Activated CD4-positive, CD25-positive, alpha-beta regulatory T cell treated with anti-CD3 and anti-CD28 coated beads, Interleukin-2, amount 50 U/mL, for 72 hours (primary cell): ENCODE results near the gene TNFRSF14.
A peak's percentile ranks its signal among the peaks of the same experiment; 100 is the strongest.

ENCODE experiments used
- DNase-seq: peaks from one replicate; pipeline ENCODE4 v3.0.0; 2021

The TNFRSF14 gene

GRCh38 chr1:2556277-2556677 lies at the start of gene TNFRSF14:
TSS of gene TNFRSF14 (plus strand) at chr1:2556371. CDS start at chr1:2556665, 294 bp downstream.
- peak; percentile 67 for DNase-seq

DNA sequence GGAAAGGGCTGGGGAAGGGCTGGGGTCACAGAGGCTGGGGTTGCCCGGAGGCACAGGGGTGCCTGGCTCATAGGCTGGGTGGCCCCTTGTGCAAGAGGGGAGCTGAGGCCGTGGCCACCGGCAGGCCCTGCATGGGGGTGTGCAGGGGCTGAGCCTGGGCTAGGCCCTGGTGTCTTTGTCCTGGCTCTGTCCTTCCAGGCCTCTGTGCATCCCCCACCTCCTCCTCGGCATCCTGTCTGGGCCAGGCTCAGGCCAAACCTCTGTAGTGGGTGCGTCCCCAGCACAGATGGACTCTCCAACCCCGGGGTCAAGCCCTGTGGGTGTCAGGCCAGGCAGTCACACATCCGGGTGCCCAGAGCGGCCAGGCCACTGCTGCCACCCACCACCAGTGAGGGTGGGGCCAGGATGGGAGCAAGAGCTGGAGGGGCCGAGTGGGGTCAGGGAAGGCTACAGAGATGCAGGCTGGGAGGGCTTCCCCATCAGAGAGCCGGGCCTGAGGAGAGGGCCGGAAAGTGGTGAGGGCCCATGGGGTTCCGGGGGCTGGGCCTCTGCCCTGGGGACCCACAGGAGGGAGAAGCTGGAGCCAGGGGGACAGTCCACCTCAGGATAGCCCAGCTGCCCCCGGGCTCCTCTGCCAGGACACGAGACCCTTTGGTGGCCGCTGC lies 49.1 kb upstream of the TNFRSF14 start:
- DNase-seq: no peak

- DNase-seq: no peak
Measured at GRCh38 chr1:2507744-2508155, 48.4 kb upstream of the TNFRSF14 start.

DNA sequence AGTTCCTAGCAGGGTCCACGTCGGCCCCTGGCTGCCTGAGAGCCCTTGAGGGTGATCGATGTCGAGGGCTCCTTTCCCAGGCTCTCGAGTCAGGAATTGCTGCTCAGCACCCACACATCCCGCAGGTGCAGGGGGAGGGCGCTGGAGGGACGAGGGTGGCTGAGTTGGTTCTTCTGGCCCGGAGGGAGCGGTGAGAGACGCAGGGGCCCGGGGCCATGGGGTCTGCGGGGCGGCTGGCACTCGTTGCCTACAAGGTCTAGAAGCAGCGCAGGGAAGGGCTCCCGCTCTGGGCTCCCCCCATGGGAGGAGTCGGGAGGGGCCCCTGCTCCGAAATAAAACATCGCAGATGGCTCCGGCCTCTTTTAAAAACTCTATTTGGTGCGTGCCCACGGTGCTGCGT lies 48.0 kb upstream of the TNFRSF14 start:
- no peak for DNase-seq

DNA sequence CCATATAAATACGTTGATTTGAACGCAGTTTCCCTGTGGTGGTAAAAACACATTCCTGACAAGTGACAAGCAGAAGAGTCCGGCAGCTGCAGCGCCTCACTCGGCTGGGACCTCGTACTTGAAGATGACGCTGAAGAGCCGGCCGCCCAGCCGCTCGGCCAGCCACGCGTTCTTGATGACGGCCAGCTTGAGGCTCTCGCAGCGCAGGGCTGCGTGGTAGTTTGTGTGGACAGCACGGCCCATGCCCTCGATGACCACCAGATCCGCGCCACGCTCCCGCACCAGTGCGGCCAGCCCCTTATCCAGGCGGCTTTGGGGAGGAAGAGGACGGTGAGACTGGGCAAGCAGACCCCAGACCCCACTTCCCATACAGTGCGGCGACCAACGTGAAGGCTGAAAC lies 47.4 kb upstream of the TNFRSF14 start:
- DNase-seq: no peak

GRCh38 chr1:2509589-2509988 lies 46.6 kb upstream of the TNFRSF14 start:
- no peak for DNase-seq

DNA sequence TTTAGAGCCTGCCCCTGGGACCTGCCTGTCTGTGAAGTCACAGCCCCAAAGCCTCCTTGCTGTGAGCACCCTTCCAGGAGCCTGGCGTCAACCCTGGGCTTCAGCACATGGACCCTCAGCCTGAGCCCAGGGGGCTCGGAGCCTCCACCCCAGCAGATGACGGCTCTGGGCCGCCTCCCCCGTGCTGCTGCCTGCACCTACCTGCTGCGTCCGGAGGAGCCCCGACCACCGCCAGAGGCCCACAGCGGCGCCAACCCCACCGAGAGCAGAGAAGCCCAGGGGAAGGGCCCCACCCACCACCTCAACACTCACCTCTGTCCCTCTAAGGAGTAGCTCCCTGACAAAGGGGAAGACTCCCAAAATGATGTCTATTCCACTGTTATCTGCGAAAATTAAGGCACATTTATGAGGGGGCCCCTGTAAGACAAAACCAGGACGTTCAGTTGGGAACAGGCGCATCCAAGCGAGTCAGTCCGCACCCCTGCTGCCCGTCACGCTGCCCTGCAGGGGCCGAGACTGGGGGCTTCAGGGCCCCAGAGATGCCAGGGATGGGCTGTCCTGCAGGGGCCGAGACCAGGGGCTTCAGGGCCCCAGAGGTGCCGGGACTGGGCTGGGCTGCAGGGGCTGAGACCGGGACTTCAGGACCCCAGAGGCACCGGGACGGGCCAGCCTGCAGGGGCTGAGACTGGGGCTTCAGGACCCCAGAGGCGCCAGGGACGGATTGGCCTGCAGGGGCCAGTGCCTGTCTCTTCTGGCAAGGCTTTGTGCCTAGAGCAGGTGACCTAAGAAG lies 45.6 kb upstream of the TNFRSF14 start:
- DNase-seq: no peak

DNA sequence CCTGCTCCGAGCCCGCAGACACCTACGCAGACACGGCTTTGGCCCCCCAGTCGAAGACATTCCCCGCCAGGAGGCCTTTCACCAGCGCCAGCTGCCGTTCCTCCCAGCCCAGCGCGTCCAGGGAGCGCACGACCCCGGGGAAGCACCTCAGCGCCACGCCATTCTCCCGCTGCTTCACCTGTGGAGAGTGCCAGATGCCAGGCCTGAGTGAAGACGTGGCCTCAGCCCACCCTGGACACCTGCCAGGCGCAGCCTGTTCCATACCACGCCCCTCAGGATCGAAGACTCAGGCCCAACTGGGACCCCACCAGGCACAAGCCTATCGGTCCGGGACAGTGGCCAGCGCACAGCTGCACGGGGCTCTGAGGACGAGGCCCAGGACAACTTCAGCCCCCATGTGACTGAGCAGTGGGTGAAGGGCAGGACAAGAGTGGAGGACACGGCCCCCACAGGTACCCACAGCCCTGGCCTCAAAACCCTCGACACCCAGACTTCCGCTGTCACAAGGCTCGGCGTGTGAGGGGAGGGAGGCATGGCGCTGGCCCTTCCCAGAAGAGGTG lies 43.2 kb upstream of the TNFRSF14 start:
- DNase-seq: no peak

GRCh38 chr1:2513939-2514652 lies 42.1 kb upstream of the TNFRSF14 start:
- no peak for DNase-seq

DNA sequence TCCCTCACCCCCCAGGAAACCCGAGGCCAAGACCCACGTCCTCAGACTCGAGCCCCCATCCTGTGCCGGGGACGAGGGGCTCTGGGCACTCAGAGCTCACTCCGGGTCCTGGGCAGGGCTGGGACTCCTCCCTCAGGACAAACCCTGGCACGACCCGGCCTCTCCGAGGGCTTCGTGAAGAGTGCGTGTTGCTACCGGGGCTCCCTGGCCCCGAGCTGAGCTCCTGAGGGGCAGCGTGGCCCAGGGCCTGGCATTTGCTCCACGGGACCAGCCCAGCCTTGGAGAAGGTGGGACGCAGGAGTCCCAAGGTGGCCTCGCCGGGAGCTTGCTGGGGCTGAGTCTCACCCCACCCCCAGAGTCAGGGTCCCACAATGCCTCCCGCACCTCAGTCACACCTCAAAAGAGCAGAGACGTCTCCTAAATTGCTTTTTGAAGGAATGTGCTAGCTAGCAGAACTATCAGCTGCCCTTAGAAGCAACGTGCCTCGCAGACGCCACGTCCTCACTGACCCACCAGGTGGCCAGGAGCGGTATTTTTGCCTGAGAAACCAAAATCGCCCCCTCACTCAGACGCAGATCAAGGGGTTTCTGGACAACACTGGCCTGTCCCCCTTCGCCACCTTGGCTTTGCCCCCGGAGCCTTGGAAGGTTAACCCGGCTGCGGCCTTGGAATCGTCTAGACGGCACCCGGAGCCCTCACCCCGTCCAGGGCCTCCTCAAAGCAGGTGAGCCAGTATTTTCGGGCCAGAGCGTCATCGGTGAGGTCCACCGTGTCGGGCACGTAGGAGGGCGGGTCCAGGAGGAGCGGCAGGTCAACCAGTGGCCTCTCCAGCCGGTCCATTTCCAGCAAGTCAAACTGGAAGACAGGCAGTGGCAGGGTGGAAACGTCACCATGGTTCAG lies 41.1 kb upstream of the TNFRSF14 start:
- DNase-seq: no peak

DNA sequence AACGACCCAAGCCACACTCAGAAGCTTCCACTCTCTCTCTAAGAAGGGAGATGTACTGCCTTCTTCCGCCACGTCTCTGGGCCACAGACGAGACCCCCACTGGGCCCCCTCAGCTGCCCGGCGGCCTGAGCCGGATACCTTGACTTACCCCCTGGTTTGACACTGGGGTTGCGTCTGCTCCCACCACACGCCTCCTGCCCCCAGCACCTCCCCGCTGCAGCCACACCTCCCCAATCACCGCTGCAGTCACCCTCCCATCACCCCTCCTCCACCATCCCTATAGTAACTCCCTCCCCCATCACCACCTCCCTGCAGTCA lies 40.4 kb upstream of the TNFRSF14 start:
- DNase-seq: no peak

GRCh38 chr1:2516124-2516523 lies 40.0 kb upstream of the TNFRSF14 start:
- DNase-seq: no peak

- no peak for DNase-seq
Measured at GRCh38 chr1:2516946-2517345, 39.2 kb upstream of the TNFRSF14 start.

GRCh38 chr1:2517966-2518365 lies 38.2 kb upstream of the TNFRSF14 start:
- no peak for DNase-seq

DNA sequence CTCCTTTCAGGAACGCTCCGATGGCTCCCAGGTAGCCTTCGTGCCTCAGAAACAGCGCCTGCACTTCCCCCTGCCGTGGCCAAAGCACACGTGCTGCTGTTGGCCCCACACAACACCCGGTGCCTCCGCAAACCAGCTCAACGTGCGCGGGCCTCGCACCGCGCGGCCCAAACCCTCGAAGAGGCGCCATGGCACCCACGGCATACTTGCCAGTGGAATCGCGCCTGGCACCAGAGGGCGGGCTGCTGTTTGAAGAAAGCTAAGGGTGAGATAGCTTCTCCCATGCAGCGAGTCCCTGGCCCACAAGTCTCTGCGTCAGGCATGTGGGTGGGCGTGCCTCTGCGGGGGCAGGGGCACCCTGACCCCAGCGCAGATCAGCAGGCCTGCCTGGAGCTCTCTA lies 37.6 kb upstream of the TNFRSF14 start:
- DNase-seq: no peak

DNA sequence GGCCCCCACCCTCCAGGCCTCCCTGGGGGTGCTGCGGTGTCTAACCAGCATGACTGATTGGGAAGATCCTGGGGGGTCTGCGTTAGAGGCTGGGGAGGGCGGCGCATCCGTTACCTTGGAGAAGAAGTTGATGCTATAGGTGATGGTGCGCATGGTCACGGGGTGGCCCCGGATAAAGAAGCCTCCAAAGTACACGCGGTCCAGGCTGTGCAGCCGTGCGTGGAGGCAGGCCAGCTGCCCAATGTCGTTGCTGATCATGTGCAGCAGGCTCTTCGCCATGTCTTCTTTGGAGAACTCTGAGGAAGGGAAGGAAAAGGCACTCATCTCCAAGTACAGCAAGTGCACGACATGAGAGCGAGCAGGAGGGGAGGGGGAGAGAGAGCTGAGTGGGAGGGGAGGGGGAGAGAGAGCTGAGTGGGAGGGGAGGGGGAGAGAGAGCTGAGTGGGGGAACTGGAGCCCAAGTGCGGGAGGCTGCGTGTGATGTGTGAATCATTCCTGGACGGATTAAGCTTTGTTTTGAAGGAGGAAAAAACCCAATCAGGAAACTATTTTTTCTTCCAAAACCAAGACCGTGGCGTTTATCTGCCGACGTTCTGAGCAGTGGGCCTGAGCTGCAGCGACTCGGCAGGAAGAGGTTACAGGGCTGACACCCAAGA lies 37.0 kb upstream of the TNFRSF14 start:
- DNase-seq: no peak

- DNase-seq: no peak
Measured at GRCh38 chr1:2519729-2520128, 36.4 kb upstream of the TNFRSF14 start.

- no peak for DNase-seq
Measured at GRCh38 chr1:2520206-2520605, 36.0 kb upstream of the TNFRSF14 start.

DNA sequence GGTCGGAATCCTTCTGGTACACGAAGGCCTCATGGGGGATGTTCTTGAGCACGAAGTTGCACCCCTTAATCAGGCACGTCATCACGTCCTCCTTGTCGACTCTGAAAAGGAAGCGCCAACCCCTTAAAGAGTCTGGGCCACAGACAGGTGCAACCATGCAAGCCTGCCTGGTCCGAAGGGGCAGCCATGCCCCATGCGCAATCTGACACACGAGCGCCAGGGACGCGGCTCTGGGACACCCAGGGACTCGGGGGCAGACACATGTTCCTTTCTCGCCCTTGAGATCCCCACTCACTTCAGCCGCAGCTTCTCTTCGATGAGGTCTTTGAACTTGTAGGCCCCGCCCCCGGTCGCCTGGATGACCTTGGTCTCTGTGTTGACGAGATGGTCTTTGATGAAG lies 35.4 kb upstream of the TNFRSF14 start:
- no peak for DNase-seq

GRCh38 chr1:2522230-2522629 lies 33.9 kb upstream of the TNFRSF14 start:
- DNase-seq: no peak

- DNase-seq: no peak
Measured at GRCh38 chr1:2523191-2523890, 32.8 kb upstream of the TNFRSF14 start.
